Neural crest cell (in vitro differentiated cells): ENCODE measurements around the gene ESR2. TPM values are rescaled to one million over a fixed set of nuclear protein-coding genes. Genes with fewer than 3 reads are reported as not detected.

Experiments
- DNase-seq: peaks from one replicate; pipeline ENCODE4 v3.0.0; 2021; ENCODE audit warnings: low read depth, mixed read lengths, low spot score
- H3K27ac Mint-ChIP-seq: one replicate; pipeline ENCODE4 v1.8.0; 2021; ENCODE audit warnings: mild to moderate bottlenecking, mixed read lengths; ENCODE audit not compliant: unreplicated experiment
- H3K27me3 Mint-ChIP-seq: 2 replicates; pipeline ENCODE4 v1.8.0; 2021; ENCODE audit warnings: low read depth, mild to moderate bottlenecking, mixed read lengths
- H3K36me3 Mint-ChIP-seq: 2 replicates; pipeline ENCODE4 v1.8.0; 2021; ENCODE audit warnings: low read depth, mild to moderate bottlenecking, mixed read lengths
- H3K4me1 Mint-ChIP-seq: 2 replicates; pipeline ENCODE4 v1.8.0; 2021; ENCODE audit warnings: mixed read lengths
- H3K4me3 Mint-ChIP-seq: one replicate; pipeline ENCODE4 v1.8.0; 2021; ENCODE audit warnings: mild to moderate bottlenecking, mixed read lengths
- H3K9me3 Mint-ChIP-seq: 2 replicates; pipeline ENCODE4 v1.8.0; 2021; ENCODE audit warnings: mixed read lengths
- CTCF ChIP-seq: fragments of 200-600 bp; sonication (generic); conservative IDR thresholded peaks from 2 replicates; pipeline ENCODE4 v1.5.0; 2021; ENCODE audit warnings: antibody characterized with exemption, mild to moderate bottlenecking
- total RNA-seq: library from RNA; stranded (reverse); gene quantifications from 2 replicates; pipeline ENCODE4 v1.2.1, GENCODE V29; 2021

The ESR2 gene
- total RNA-seq, 1 donor from 2014 or later: 0.33 TPM

GRCh38 chr14:64232095-64232838, 61.9 kb downstream of the ESR2 start:
- Mint-ChIP-seq H3K27me3 (no peaks in the 10 kb centered on the region), H3K27ac (peak overlapping the region; percentile 85), H3K4me1 (peaks cover 9% of the 10 kb centered on the region), H3K36me3 (peaks cover 20% of the 10 kb centered on the region), H3K9me3 (no peaks in the 10 kb centered on the region), H3K4me3 (no peak overlapping the region)
- no peak for TF ChIP-seq CTCF
- no peak for DNase-seq

- Mint-ChIP-seq H3K27ac (no peak overlapping the region), H3K4me1 (peaks cover 9% of the 10 kb centered on the region), H3K4me3 (no peak overlapping the region), H3K27me3 (no peaks in the 10 kb centered on the region), H3K36me3 (peaks cover 20% of the 10 kb centered on the region), H3K9me3 (no peaks in the 10 kb centered on the region)
- DNase-seq: no peak
- no peak for TF ChIP-seq CTCF
Measured at GRCh38 chr14:64229489-64229888, 64.7 kb downstream of the ESR2 start.

GRCh38 chr14:64227856-64228255, 66.3 kb downstream of the ESR2 start:
- TF ChIP-seq CTCF: no peak
- H3K4me3 Mint-ChIP-seq: no peak overlapping the region
- no peak overlapping the region for H3K27ac Mint-ChIP-seq
- H3K36me3 Mint-ChIP-seq: peaks cover 17% of the 10 kb centered on the region
- peaks cover 9% of the 10 kb centered on the region for H3K4me1 Mint-ChIP-seq
- DNase-seq: no peak
- no peaks in the 10 kb centered on the region for H3K27me3 Mint-ChIP-seq
- no peaks in the 10 kb centered on the region for H3K9me3 Mint-ChIP-seq

GRCh38 chr14:64225151-64225757, 68.9 kb downstream of the ESR2 start:
- no peak for DNase-seq
- Mint-ChIP-seq H3K27me3 (no peaks in the 10 kb centered on the region), H3K9me3 (no peaks in the 10 kb centered on the region), H3K36me3 (peaks cover 10% of the 10 kb centered on the region), H3K4me1 (no peaks in the 10 kb centered on the region), H3K27ac (no peak overlapping the region), H3K4me3 (no peak overlapping the region)
- no peak for TF ChIP-seq CTCF

- Mint-ChIP-seq H3K27ac (no peak overlapping the region), H3K4me3 (no peak overlapping the region), H3K9me3 (no peaks in the 10 kb centered on the region), H3K36me3 (peaks cover 13% of the 10 kb centered on the region), H3K27me3 (no peaks in the 10 kb centered on the region), H3K4me1 (no peaks in the 10 kb centered on the region)
- TF ChIP-seq CTCF: no peak
- DNase-seq: no peak
Measured at GRCh38 chr14:64221391-64222003, 72.7 kb downstream of the ESR2 start.
